IgD-negative memory B cell (primary cell): ENCODE measurements around the gene PSG4. TPM values are rescaled to one million over a fixed set of nuclear protein-coding genes. Genes with fewer than 3 reads are reported as not detected.
"Not testable (repeated sequence)": the region's sequence is repeated elsewhere in the genome, so short reads cannot be mapped to it uniquely, and the experiment has no call there.

Source experiments
- H3K27ac Mint-ChIP-seq, 3 donors: one replicate each; pipeline ENCODE4 v1.8.0; 2020 to 2022; ENCODE audit warnings: mild to moderate bottlenecking in 3 of 3, mixed read lengths in 3 of 3, moderate library complexity in 1 of 3
- H3K27me3 Mint-ChIP-seq: one replicate; pipeline ENCODE4 v1.8.0; 2021; ENCODE audit warnings: mixed read lengths
- H3K36me3 Mint-ChIP-seq: one replicate; pipeline ENCODE4 v1.8.0; 2020; ENCODE audit warnings: mild to moderate bottlenecking, mixed read lengths
- H3K4me1 Mint-ChIP-seq, 3 donors: one replicate each; pipeline ENCODE4 v1.8.0; 2020 to 2022; ENCODE audit warnings: mixed read lengths in 3 of 3, mild to moderate bottlenecking in 1 of 3
- H3K4me3 Mint-ChIP-seq, 4 donors: one replicate each; pipeline ENCODE4 v1.8.0; 2020 to 2022; ENCODE audit warnings: mild to moderate bottlenecking in 4 of 4, mixed read lengths in 4 of 4, moderate library complexity in 3 of 4
- H3K9me3 Mint-ChIP-seq, 3 donors: one replicate each; pipeline ENCODE4 v1.8.0; 2020 to 2021; ENCODE audit warnings: mixed read lengths in 3 of 3, mild to moderate bottlenecking in 1 of 3
- polyA plus RNA-seq: library from polyadenylated mRNA; unstranded; fragments of 300-500 nt; fragmentation: Illumina TruSeq; gene quantifications from one replicate; pipeline ENCODE4 v1.2.3, GENCODE V29; 2021

Gene PSG4
- polyA plus RNA-seq, 1 donor from 2014 or later = not detected

- H3K27me3 Mint-ChIP-seq, H3K4me1 Mint-ChIP-seq, H3K27ac Mint-ChIP-seq: not testable (repeated sequence)
These were observed 26.9 kb downstream of the PSG4 start for GRCh38 chr19:43178577-43178976.

GRCh38 chr19:43165906-43166305, 39.5 kb downstream of the PSG4 start:
- H3K9me3 Mint-ChIP-seq, H3K4me1 Mint-ChIP-seq, H3K27ac Mint-ChIP-seq, H3K36me3 Mint-ChIP-seq, H3K4me3 Mint-ChIP-seq: not testable (repeated sequence)
- H3K27me3 Mint-ChIP-seq = peaks cover 11% of the 10 kb centered on the region

More at GRCh38 chr19:43178577-43178976, 26.9 kb downstream of the PSG4 start:
- not testable (repeated sequence) for H3K36me3 Mint-ChIP-seq, H3K4me3 Mint-ChIP-seq, H3K9me3 Mint-ChIP-seq

- H3K4me1 Mint-ChIP-seq, H3K27ac Mint-ChIP-seq, H3K9me3 Mint-ChIP-seq, H3K36me3 Mint-ChIP-seq, H3K4me3 Mint-ChIP-seq: not testable (repeated sequence)
- peaks cover 12% of the 10 kb centered on the region for H3K27me3 Mint-ChIP-seq
These were observed 42.3 kb downstream of the PSG4 start for GRCh38 chr19:43163135-43163534.

GRCh38 chr19:43162261-43162660, 43.2 kb downstream of the PSG4 start:
- not testable (repeated sequence) for H3K27ac Mint-ChIP-seq, H3K9me3 Mint-ChIP-seq, H3K4me3 Mint-ChIP-seq

GRCh38 chr19:43152214-43152613, 53.2 kb downstream of the PSG4 start:
- Mint-ChIP-seq H3K36me3 (no peaks in the 10 kb centered on the region), H3K9me3 (peaks cover 10 to 14% (median 13%) of the 10 kb centered on the region in 3 donors), H3K27me3 (peaks cover 1% of the 10 kb centered on the region), H3K4me3 (no peak overlapping the region), H3K27ac (no peak overlapping the region), H3K4me1 (peaks cover 0 to 1% (median 1%) of the 10 kb centered on the region in 3 donors)

More at GRCh38 chr19:43162261-43162660, 43.2 kb downstream of the PSG4 start:
- H3K36me3 Mint-ChIP-seq, H3K4me1 Mint-ChIP-seq: not testable (repeated sequence)
- H3K27me3 Mint-ChIP-seq = peaks cover 12% of the 10 kb centered on the region

- H3K9me3 Mint-ChIP-seq, H3K4me1 Mint-ChIP-seq, H3K27ac Mint-ChIP-seq, H3K4me3 Mint-ChIP-seq, H3K36me3 Mint-ChIP-seq, H3K27me3 Mint-ChIP-seq: not testable (repeated sequence)
These were observed 55.6 kb downstream of the PSG4 start for GRCh38 chr19:43149788-43150187.

- H3K27me3 Mint-ChIP-seq = peaks cover 5% of the 10 kb centered on the region
- peaks cover 2 to 5% (median 2%) of the 10 kb centered on the region in 3 donors for H3K9me3 Mint-ChIP-seq
- no peaks in the 10 kb centered on the region for H3K36me3 Mint-ChIP-seq
- H3K4me3 Mint-ChIP-seq = no peak overlapping the region
- peaks cover 0 to 1% (median 1%) of the 10 kb centered on the region in 3 donors for H3K4me1 Mint-ChIP-seq
- no peak overlapping the region for H3K27ac Mint-ChIP-seq
These were observed 57.2 kb downstream of the PSG4 start for GRCh38 chr19:43148233-43148632.

Other genes starting within 250 kb of the PSG4 start
- not detected for gene PSG11, start 179.2 kb downstream of the PSG4 start, polyA plus RNA-seq
- not detected for gene PSG2, start 122.9 kb downstream of the PSG4 start, polyA plus RNA-seq
- not detected for gene PSG5, start 19.1 kb downstream of the PSG4 start, polyA plus RNA-seq
- gene PSG9, start 63.9 kb upstream of the PSG4 start, polyA plus RNA-seq = not detected
- gene CD177, start 148.0 kb upstream of the PSG4 start, polyA plus RNA-seq = not detected
- gene TEX101, start 209.3 kb upstream of the PSG4 start, polyA plus RNA-seq = not detected